GM21381 (cell line): Measurements from ENCODE around the gene RESP18.

ENCODE experiments used
- ATAC-seq: cut with Tn5 transposase; IDR thresholded peaks from one replicate; pipeline ENCODE4 v1.9.1; 2021; ENCODE audit warnings: mild to moderate bottlenecking, moderate library complexity; ENCODE audit not compliant: unreplicated experiment

RESP18 gene

DNA sequence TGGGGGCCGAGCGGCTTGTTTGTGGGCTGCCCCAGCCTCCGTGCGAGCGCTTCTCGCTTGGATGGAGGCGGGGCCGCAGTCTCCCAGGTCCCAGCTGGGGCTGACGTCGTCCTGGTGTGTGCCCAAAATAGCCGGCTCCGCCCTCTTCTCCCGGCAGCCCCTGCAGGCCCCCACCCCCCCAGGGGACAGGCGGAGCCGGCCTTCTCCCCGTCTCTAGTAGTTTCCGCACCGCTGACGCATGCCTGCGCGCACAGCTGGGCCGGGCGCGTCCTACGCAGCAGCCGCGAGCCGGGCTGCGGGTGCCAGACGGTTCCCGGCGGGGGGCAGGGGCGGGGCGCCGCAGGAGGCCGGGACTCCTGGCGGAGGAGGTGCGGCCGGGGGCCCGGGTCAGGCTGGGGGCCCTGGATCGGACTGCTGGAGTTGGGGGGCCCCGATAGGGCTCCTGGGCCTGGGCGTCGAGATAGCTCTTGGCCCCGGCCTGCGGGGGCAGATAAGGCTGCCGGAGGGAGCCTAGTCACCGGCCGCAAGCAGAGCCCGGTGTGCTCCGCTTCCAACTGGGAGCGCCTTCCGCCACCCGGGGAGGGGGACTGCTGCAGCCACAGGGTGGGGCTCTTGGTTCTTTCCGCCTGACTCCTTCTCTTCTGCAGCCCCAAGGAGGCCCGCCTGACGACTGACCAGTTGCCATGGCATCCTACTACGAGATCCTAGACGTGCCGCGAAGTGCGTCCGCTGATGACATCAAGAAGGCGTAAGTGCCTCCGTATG is 53.2 kb downstream of the RESP18 start, which contains the start of gene DNAJB2:
Gene DNAJB2 (plus strand): TSS at position 216 of the 765 bp plus-strand sequence. CDS start 468 bp downstream, at position 684.
- peak; percentile 83 for ATAC-seq

DNA sequence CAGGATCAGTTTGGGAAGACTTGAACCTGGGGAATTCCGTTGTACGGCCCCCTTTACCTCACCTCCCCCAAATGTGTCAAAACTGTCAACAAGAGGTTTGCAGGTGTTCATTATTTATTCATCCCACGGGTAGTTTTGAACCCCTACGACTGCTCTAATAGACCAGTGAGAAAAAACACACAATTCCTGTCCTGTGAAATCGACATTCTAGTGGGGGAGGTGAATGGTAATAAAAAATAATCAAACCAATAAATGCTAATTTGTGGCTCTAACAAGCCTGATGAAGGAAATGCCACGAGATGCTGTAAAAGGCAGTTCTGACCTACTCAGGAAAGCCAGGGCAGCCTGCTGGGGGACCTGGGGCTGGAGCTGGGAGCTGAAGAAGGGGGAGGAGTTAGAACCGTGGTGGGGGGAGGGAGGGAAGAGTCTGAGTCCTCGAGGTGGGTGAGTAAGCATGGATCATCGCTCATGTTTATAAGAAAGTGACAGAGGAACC is 53.8 kb downstream of the RESP18 start:
- ATAC-seq: no peak

DNA sequence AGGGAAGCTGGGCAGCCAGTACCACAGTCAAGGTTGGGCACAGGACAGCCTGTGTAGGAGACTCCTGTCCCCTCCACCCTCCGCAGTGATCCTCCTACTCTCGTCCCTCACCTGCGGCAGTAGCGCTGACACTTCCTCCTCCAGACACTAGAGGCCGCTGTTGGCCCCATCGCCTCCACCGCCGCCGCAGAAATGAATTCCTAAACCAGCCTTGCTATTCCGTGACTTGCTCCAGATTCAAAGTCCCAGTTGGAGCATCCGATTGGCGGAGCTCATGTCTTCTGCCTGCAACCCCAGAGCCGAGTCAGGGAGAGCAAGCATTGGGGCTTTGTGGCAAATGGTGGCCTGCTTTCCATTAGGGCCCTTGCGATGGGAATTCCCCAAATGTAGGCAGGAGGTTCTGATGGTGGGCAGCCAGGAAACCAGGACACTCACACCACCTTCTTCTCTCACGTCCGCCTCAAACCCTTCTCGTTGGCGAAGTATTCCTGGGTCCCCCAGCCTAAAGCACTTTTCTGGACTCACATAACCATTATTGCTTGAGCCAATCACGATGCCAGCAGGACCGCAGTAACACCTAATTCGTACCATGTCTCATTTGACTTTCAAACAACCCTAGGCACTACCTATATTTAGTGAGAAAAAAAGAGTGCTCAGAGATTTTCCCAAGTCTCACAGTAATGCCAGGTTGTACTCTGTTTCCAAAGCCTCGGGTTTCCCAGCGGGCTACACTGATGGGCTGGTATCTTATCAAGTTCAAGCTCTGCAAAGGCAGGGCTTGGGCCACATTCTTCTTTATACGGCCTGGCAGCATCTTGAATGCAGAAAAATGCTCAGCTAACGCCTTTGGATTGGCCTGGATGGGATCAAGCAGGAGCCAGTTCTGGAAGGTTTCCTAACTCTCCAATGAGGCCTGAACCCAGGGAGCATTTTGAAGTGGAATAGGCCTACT is 54.6 kb downstream of the RESP18 start:
- ATAC-seq: peak; percentile 18
